DND-41 (cell line): ENCODE results near the gene MARCHF2.

Source experiments
- ATAC-seq: fragments of 200-7000 bp; cut with Tn5 transposase; 3 replicates; pipeline ENCODE4 v1.9.1; 2021; ENCODE audit warnings: low read depth; ENCODE audit not compliant: insufficient read depth
- DNase-seq: peaks from one replicate; pipeline ENCODE4 v3.0.0-alpha.2; 2020
- H2AFZ ChIP-seq: 2 replicates; pipeline ENCODE4 v1.6.0; 2012; ENCODE audit warnings: low read depth, low read length
- H3K27ac ChIP-seq: 2 replicates; pipeline ENCODE4 v1.5.1; 2012; ENCODE audit warnings: low read length, inconsistent platforms
- H3K27me3 ChIP-seq: fragments of 200-600 bp; sonication (generic); 2 replicates; pipeline ENCODE4 v1.6.0; 2012; ENCODE audit warnings: low read length, mild to moderate bottlenecking, inconsistent platforms; ENCODE audit not compliant: insufficient read depth, poor library complexity
- H3K36me3 ChIP-seq: 2 replicates; pipeline ENCODE4 v1.5.1; 2012; ENCODE audit warnings: low read length, inconsistent platforms; ENCODE audit not compliant: insufficient read depth
- H3K4me1 ChIP-seq: 2 replicates; pipeline ENCODE4 v1.5.1; 2012; ENCODE audit warnings: mild to moderate bottlenecking, low read length; ENCODE audit not compliant: insufficient read depth
- H3K4me2 ChIP-seq: 2 replicates; pipeline ENCODE4 v1.6.0; 2012; ENCODE audit warnings: mild to moderate bottlenecking, moderate library complexity, low read length, inconsistent platforms; ENCODE audit not compliant: insufficient read depth
- H3K4me3 ChIP-seq, 2 experiments: fragments of 200-600 bp in 1 of 2; shearing (Covaris generic) in 1 of 2; 2 replicates each; pipeline ENCODE4 v1.5.1; 2012 to 2016; ENCODE audit warnings: inconsistent platforms in 2 of 2, low read length in 2 of 2, mild to moderate bottlenecking in 2 of 2, low read depth in 1 of 2, moderate library complexity in 1 of 2
- H3K79me2 ChIP-seq: 2 replicates; pipeline ENCODE4 v1.6.0; 2012; ENCODE audit warnings: low read length, inconsistent platforms; ENCODE audit not compliant: insufficient read depth
- H3K9ac ChIP-seq: 2 replicates; pipeline ENCODE4 v1.6.0; 2012; ENCODE audit warnings: low read depth, mild to moderate bottlenecking, inconsistent platforms, low read length, moderate library complexity
- H3K9me3 ChIP-seq: 2 replicates; pipeline ENCODE4 v1.5.1; 2012; ENCODE audit warnings: low read length, moderate library complexity, mild to moderate bottlenecking, inconsistent platforms; ENCODE audit not compliant: insufficient read depth, severe bottlenecking
- H4K20me1 ChIP-seq: 2 replicates; pipeline ENCODE4 v1.6.0; 2012; ENCODE audit warnings: low read length; ENCODE audit not compliant: insufficient read depth
- EZH2 ChIP-seq: IDR thresholded peaks from 3 replicates; pipeline ENCODE4 v1.6.1; 2012; ENCODE audit warnings: borderline replicate concordance, low read depth, mild to moderate bottlenecking, moderate library complexity, low read length, inconsistent platforms; ENCODE audit not compliant: severe bottlenecking
- TF ChIP-seq, protein P1 (sequence below): IDR thresholded peaks from 2 replicates; pipeline ENCODE4 v1.5.1; 2012; ENCODE audit warnings: borderline replicate concordance, low read length, moderate library complexity, mild to moderate bottlenecking; ENCODE audit not compliant: poor library complexity, severe bottlenecking; ENCODE audit errors: extremely low read depth

The MARCHF2 gene

DNA sequence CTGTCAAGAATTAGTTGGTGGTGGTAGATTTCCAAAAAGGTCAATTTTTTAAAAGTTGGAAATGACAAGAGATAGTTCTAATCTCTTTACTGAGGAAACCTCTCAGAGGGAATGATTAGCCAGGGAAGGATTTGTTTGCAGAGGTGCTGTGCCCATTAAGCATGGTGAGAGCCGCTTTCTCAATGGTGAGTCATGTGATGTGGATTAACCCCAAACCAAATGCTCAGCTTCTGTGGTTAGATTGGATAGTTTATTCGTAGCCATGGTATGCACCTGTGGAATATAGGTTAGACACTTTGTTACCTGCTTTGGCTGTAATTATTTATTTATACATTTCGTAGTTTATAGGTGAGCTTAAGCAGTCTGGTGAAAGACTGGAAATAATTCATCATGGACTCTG, 38.8 kb downstream of the MARCHF2 start:
- TF ChIP-seq EZH2 = no peak
- TF ChIP-seq, protein P1, sequence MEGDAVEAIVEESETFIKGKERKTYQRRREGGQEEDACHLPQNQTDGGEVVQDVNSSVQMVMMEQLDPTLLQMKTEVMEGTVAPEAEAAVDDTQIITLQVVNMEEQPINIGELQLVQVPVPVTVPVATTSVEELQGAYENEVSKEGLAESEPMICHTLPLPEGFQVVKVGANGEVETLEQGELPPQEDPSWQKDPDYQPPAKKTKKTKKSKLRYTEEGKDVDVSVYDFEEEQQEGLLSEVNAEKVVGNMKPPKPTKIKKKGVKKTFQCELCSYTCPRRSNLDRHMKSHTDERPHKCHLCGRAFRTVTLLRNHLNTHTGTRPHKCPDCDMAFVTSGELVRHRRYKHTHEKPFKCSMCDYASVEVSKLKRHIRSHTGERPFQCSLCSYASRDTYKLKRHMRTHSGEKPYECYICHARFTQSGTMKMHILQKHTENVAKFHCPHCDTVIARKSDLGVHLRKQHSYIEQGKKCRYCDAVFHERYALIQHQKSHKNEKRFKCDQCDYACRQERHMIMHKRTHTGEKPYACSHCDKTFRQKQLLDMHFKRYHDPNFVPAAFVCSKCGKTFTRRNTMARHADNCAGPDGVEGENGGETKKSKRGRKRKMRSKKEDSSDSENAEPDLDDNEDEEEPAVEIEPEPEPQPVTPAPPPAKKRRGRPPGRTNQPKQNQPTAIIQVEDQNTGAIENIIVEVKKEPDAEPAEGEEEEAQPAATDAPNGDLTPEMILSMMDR = no peak
- Histone ChIP-seq H3K27me3 (no peaks in the 10 kb centered on the region), H2AFZ (no peak overlapping the region), H3K27ac (no peak overlapping the region), H3K79me2 (peaks cover 99% of the 10 kb centered on the region), H3K4me2 (0 out of 2 replicates have a peak overlapping the region, but pooled peaks have one; percentile 10), H4K20me1 (peaks cover 91% of the 10 kb centered on the region), H3K36me3 (peaks cover 84% of the 10 kb centered on the region), H3K4me3 (no peak overlapping the region), H3K4me1 (peaks cover 37% of the 10 kb centered on the region), H3K9ac (no peak overlapping the region), H3K9me3 (no peaks in the 10 kb centered on the region)
- ATAC-seq (no peak), DNase-seq (no peak)

DNA sequence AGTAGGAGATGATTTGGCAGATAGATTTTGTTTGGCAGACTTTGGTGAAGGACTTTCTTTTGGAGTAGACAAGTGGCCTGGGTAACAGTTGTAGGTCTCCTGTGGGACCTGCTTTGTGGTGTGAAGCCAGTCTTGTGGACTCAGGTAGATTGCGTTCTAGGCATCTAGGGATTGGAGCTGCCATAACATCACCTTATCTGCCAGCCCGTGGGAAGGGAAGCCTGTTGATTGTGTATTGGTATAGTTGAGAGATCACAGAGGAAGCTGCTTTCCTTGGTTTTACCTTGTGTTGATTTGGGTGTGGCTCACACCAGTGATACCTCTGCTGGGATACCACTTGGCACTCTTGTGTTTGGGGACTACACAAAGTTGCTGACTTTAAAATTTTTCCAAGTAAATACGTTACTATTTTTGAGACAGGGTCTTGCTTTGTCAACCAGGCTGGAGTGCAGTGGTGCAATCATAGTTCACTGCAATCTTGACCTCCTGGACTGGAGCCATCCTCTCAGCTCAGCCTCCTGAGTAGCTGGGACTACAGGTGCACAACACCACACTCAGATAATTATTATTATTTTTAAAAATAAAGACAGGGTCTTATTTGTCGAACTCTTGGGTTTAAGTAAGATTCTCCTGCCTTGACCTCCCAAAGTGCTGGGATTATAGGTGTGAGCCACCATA, 39.5 kb downstream of the MARCHF2 start:
- peaks cover 31% of the 10 kb centered on the region for H3K4me1 ChIP-seq
- no peak overlapping the region for H3K9ac ChIP-seq
- H3K4me3 ChIP-seq = no peak overlapping the region
- TF ChIP-seq EZH2 = no peak
- TF ChIP-seq, protein P1 = no peak
- H3K79me2 ChIP-seq = peaks cover 99% of the 10 kb centered on the region
- no peaks in the 10 kb centered on the region for H3K27me3 ChIP-seq
- DNase-seq (no peak), ATAC-seq (no peak)
- peaks cover 89% of the 10 kb centered on the region for H4K20me1 ChIP-seq
- peaks cover 82% of the 10 kb centered on the region for H3K36me3 ChIP-seq
- H3K27ac ChIP-seq = no peak overlapping the region
- H3K4me2 ChIP-seq = no peak overlapping the region
- no peak overlapping the region for H2AFZ ChIP-seq
- H3K9me3 ChIP-seq = no peaks in the 10 kb centered on the region

DNA sequence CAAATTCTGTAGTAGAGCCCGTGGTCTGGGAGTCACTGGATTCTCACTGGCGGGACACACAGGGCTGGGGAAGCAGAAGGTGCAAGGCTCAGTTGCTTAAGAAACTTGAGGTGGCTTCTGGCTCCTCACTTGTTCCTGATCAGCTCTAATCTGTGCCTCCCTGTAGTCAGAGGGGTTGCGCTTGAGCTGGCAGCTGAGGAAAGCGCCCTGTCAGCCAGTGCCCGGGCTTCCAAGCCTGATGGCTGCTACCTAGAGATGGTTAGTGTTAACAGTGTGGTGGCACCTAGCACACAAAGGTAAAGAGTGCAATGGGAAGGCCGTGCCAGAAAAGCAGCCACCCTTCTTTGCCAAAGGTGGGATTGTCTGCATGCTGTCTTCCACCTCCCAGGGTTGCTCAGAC, 40.5 kb downstream of the MARCHF2 start:
- H4K20me1 ChIP-seq = peaks cover 94% of the 10 kb centered on the region
- H3K27me3 ChIP-seq = no peaks in the 10 kb centered on the region
- peaks cover 99% of the 10 kb centered on the region for H3K79me2 ChIP-seq
- no peak for ATAC-seq
- no peak overlapping the region for H3K9ac ChIP-seq
- TF ChIP-seq EZH2 = no peak
- TF ChIP-seq, protein P1 = no peak
- H3K27ac ChIP-seq = no peak overlapping the region
- no peaks in the 10 kb centered on the region for H3K9me3 ChIP-seq
- peaks cover 25% of the 10 kb centered on the region; the same call in 1 of the 2 replicates for H3K4me1 ChIP-seq
- H3K4me2 ChIP-seq = no peak overlapping the region; the same call in 1 of the 2 replicates
- H3K36me3 ChIP-seq = peaks cover 86% of the 10 kb centered on the region
- no peak for DNase-seq
- no peak overlapping the region for H2AFZ ChIP-seq
- no peak overlapping the region for H3K4me3 ChIP-seq
